Measurements from ENCODE around the gene HECTD1.
"Not testable (repeated sequence)": the region's sequence is repeated elsewhere in the genome, so short reads cannot be mapped to it uniquely, and the experiment has no call there.

The HECTD1 gene

DNA sequence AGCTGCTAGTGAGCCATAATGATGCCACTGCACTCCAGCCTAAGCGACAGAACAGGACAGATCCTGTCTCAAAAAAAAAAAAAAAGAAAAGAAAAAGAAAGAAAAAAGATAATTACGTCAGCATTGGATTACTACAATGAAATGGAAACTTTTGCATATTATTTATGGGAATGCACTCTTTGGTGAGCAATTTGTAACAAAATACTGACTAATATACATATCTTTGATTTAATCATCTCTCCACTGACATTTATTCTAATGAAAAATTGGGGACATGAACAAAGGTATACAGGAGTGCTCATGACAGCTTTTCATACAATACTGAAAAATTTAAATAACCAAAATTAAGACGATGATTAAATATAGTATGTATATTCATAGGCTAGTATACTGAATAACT lies 27.9 kb upstream of the HECTD1 start (continued):
- TF ChIP-seq, protein P1, sequence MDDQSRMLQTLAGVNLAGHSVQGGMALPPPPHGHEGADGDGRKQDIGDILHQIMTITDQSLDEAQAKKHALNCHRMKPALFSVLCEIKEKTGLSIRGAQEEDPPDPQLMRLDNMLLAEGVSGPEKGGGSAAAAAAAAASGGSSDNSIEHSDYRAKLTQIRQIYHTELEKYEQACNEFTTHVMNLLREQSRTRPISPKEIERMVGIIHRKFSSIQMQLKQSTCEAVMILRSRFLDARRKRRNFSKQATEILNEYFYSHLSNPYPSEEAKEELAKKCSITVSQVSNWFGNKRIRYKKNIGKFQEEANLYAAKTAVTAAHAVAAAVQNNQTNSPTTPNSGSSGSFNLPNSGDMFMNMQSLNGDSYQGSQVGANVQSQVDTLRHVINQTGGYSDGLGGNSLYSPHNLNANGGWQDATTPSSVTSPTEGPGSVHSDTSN (CRISPR knock-in tag; IDR thresholded peaks at IDR 0.05), result no peak
- no peak for TF ChIP-seq MZF1 (tag by site-specific recombination; IDR thresholded peaks at IDR 0.05; ENCODE audit: borderline replicate concordance)
- TF ChIP-seq, protein P2, sequence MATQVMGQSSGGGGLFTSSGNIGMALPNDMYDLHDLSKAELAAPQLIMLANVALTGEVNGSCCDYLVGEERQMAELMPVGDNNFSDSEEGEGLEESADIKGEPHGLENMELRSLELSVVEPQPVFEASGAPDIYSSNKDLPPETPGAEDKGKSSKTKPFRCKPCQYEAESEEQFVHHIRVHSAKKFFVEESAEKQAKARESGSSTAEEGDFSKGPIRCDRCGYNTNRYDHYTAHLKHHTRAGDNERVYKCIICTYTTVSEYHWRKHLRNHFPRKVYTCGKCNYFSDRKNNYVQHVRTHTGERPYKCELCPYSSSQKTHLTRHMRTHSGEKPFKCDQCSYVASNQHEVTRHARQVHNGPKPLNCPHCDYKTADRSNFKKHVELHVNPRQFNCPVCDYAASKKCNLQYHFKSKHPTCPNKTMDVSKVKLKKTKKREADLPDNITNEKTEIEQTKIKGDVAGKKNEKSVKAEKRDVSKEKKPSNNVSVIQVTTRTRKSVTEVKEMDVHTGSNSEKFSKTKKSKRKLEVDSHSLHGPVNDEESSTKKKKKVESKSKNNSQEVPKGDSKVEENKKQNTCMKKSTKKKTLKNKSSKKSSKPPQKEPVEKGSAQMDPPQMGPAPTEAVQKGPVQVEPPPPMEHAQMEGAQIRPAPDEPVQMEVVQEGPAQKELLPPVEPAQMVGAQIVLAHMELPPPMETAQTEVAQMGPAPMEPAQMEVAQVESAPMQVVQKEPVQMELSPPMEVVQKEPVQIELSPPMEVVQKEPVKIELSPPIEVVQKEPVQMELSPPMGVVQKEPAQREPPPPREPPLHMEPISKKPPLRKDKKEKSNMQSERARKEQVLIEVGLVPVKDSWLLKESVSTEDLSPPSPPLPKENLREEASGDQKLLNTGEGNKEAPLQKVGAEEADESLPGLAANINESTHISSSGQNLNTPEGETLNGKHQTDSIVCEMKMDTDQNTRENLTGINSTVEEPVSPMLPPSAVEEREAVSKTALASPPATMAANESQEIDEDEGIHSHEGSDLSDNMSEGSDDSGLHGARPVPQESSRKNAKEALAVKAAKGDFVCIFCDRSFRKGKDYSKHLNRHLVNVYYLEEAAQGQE (tag by site-specific recombination; IDR thresholded peaks at IDR 0.05), result no peak

- Histone ChIP-seq H3K4me1 (ENCODE audit: control insufficient read depth, insufficient read depth, low read length) (no peaks in the 10 kb centered on the region), H3K4me3 (ENCODE audit: low read depth, low read length) (no peak overlapping the region), H3K9me3 (ENCODE audit: control insufficient read depth, insufficient read depth, low read depth, low read length) (no peaks in the 10 kb centered on the region), H3K36me3 (ENCODE audit: control insufficient read depth in 2 of 2, insufficient read depth in 1 of 2, low read length in 2 of 2) (no peaks in the 10 kb centered on the region), H3K27ac (ENCODE audit: extremely low read depth, low read depth, low read length) (no peak overlapping the region)
- TF ChIP-seq ZNF221 (tag by site-specific recombination; IDR thresholded peaks at IDR 0.05; ENCODE audit: borderline replicate concordance), result no peak
- peak; percentile 37; the same call in 1 of the 2 replicates for TF ChIP-seq KLF1 (tag by site-specific recombination; IDR thresholded peaks at IDR 0.05)
- no peak for TF ChIP-seq ZNF366 (tag by site-specific recombination; conservative IDR thresholded peaks at IDR 0.05)
- no peak for TF ChIP-seq HOXA7 (CRISPR knock-in tag; IDR thresholded peaks at IDR 0.05; ENCODE audit: borderline replicate concordance)
- TF ChIP-seq, protein P3, sequence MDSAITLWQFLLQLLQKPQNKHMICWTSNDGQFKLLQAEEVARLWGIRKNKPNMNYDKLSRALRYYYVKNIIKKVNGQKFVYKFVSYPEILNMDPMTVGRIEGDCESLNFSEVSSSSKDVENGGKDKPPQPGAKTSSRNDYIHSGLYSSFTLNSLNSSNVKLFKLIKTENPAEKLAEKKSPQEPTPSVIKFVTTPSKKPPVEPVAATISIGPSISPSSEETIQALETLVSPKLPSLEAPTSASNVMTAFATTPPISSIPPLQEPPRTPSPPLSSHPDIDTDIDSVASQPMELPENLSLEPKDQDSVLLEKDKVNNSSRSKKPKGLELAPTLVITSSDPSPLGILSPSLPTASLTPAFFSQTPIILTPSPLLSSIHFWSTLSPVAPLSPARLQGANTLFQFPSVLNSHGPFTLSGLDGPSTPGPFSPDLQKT (IDR thresholded peaks at IDR 0.05; ENCODE audit: borderline replicate concordance, low read depth, low read length), result no peak
- POLR2A ChIA-PET, result no interaction called here
- CTCF ChIA-PET, result interaction anchor here (0.6 kb wide), 1 partner anchor 205 kb away, joined by 3 read pairs; no protein-coding TSS in a partner anchor
These were observed 24.5 kb upstream of the HECTD1 start for GRCh38 chr14:31232081-31232480.

GRCh38 chr14:31231272-31231671 lies 23.7 kb upstream of the HECTD1 start:
- H3K4me1 ChIP-seq (ENCODE audit: control insufficient read depth, insufficient read depth, low read length); H3K9me3 ChIP-seq (ENCODE audit: control insufficient read depth, insufficient read depth, low read depth, low read length); H3K36me3 ChIP-seq (ENCODE audit: control insufficient read depth in 2 of 2, insufficient read depth in 1 of 2, low read length in 2 of 2); POLR2A ChIA-PET; H3K27ac ChIP-seq (ENCODE audit: extremely low read depth, low read depth, low read length); H3K4me3 ChIP-seq (ENCODE audit: low read depth, low read length): not testable (repeated sequence)
- CTCF ChIA-PET, result interaction anchor here (0.6 kb wide), 1 partner anchor 204 kb away, joined by 3 read pairs; no protein-coding TSS in a partner anchor

DNA sequence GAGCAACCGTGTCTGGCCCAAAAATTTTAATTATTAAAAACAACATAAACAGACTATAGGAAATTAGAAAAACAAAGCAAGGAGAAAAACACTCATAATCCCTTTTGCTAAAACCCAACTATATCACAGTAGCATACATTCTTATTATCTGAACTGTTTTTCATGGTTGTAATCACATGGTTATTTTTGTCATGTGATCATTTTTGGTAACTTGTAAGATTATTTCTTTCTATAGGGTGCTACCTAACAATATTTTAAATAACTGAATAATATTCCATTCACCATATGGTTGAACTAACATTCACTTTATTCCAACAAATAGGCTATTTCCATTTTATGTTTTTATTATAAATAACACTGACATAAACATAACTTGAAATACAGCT lies 23.0 kb upstream of the HECTD1 start:
- CTCF ChIA-PET, result no interaction called here

More for the DNA sequence above, 23.0 kb upstream of the HECTD1 start:
- Histone ChIP-seq H3K36me3 (ENCODE audit: control insufficient read depth in 2 of 2, insufficient read depth in 1 of 2, low read length in 2 of 2) (no peaks in the 10 kb centered on the region), H3K27ac (ENCODE audit: extremely low read depth, low read depth, low read length) (no peak overlapping the region), H3K4me1 (ENCODE audit: control insufficient read depth, insufficient read depth, low read length) (no peaks in the 10 kb centered on the region), H3K9me3 (ENCODE audit: control insufficient read depth, insufficient read depth, low read depth, low read length) (no peaks in the 10 kb centered on the region), H3K4me3 (ENCODE audit: low read depth, low read length) (no peak overlapping the region)
- POLR2A ChIA-PET, result interaction anchor here (0.6 kb wide), 1 partner anchor 846 kb away, joined by 3 read pairs; the partner anchor contains the start of gene ARHGAP5
- TF ChIP-seq EGR2 (tag by site-specific recombination; IDR thresholded peaks at IDR 0.05; ENCODE audit: low read depth) (no peak), ZNF423 (tag by site-specific recombination; IDR thresholded peaks at IDR 0.05) (no peak), ZNF701 (tag by site-specific recombination; IDR thresholded peaks at IDR 0.05) (no peak), ZNF175 (tag by site-specific recombination; IDR thresholded peaks at IDR 0.05) (no peak), ZNF585B (tag by site-specific recombination; IDR thresholded peaks at IDR 0.05) (no peak), PRDM6 (tag by site-specific recombination; IDR thresholded peaks at IDR 0.05) (no peak), ZNF398 (tag by site-specific recombination; IDR thresholded peaks at IDR 0.05) (no peak), ZNF404 (tag by site-specific recombination; IDR thresholded peaks at IDR 0.05) (no peak), ZNF621 (tag by site-specific recombination; IDR thresholded peaks at IDR 0.05) (no peak), KLF9 (tag by site-specific recombination; IDR thresholded peaks at IDR 0.05; ENCODE audit: low read depth) (no peak), ZXDB (tag by site-specific recombination; IDR thresholded peaks at IDR 0.05) (no peak), ZNF2 (tag by site-specific recombination; IDR thresholded peaks at IDR 0.05) (no peak)
